PC-3 (cell line): ENCODE data around the gene ABCF1.
"Not testable (repeated sequence)": the region's sequence is repeated elsewhere in the genome, so short reads cannot be mapped to it uniquely, and the experiment has no call there.

Experiments used
- EZH2 ChIP-seq: fragments of 300-600 bp; sonication (generic); IDR thresholded peaks from one replicate; pipeline ENCODE4 v1.6.1; 2017; ENCODE audit warnings: antibody characterized with exemption, mild to moderate bottlenecking, low read length; ENCODE audit not compliant: unreplicated experiment
- TF ChIP-seq, protein P1 (sequence below): fragments of 300-600 bp; sonication (generic); conservative IDR thresholded peaks from 2 replicates; pipeline ENCODE4 v1.5.1; 2017; ENCODE audit warnings: antibody characterized with exemption, low read depth, mild to moderate bottlenecking, low read length

- not testable (repeated sequence) for TF ChIP-seq EZH2
- TF ChIP-seq, protein P1, sequence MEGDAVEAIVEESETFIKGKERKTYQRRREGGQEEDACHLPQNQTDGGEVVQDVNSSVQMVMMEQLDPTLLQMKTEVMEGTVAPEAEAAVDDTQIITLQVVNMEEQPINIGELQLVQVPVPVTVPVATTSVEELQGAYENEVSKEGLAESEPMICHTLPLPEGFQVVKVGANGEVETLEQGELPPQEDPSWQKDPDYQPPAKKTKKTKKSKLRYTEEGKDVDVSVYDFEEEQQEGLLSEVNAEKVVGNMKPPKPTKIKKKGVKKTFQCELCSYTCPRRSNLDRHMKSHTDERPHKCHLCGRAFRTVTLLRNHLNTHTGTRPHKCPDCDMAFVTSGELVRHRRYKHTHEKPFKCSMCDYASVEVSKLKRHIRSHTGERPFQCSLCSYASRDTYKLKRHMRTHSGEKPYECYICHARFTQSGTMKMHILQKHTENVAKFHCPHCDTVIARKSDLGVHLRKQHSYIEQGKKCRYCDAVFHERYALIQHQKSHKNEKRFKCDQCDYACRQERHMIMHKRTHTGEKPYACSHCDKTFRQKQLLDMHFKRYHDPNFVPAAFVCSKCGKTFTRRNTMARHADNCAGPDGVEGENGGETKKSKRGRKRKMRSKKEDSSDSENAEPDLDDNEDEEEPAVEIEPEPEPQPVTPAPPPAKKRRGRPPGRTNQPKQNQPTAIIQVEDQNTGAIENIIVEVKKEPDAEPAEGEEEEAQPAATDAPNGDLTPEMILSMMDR = not testable (repeated sequence)
Measured at GRCh38 chr6:30526444-30526843, 44.8 kb upstream of the ABCF1 start.
